Measurements from ENCODE around the gene LRP6. TPM values are rescaled to one million over a fixed set of nuclear protein-coding genes. Genes with fewer than 3 reads are reported as not detected.

Gene LRP6
- total RNA-seq, 1 experiment from 2014 or later = 28.1 TPM

GRCh38 chr12:12079291-12079690, 187.6 kb downstream of the LRP6 start (continued):
- TF ChIP-seq REST (IDR thresholded peaks at IDR 0.05; ENCODE audit: low read depth) (no peak), MAX (IDR thresholded peaks at IDR 0.05) (no peak), EGR1 (IDR thresholded peaks at IDR 0.05; ENCODE audit: low read depth) (no peak), TCF7L2 (IDR thresholded peaks at IDR 0.05; ENCODE audit: borderline replicate concordance, extremely low read depth, insufficient read depth, insufficient read length) (no peak), ZBTB33 (IDR thresholded peaks at IDR 0.05; ENCODE audit: extremely low read depth, insufficient replicate concordance, low read length) (no peak), FOSL1 (IDR thresholded peaks at IDR 0.05; ENCODE audit: low read depth) (no peak)

All from HCT116 (cell line).